NK-92 (cell line): ENCODE results near the gene DSCAML1.

Experiments used
- DNase-seq: peaks from one replicate; lab custom pipeline; 2025; ENCODE audit not compliant: unreplicated experiment; lab: John Stamatoyannopoulos, UW

The DSCAML1 gene

DNA sequence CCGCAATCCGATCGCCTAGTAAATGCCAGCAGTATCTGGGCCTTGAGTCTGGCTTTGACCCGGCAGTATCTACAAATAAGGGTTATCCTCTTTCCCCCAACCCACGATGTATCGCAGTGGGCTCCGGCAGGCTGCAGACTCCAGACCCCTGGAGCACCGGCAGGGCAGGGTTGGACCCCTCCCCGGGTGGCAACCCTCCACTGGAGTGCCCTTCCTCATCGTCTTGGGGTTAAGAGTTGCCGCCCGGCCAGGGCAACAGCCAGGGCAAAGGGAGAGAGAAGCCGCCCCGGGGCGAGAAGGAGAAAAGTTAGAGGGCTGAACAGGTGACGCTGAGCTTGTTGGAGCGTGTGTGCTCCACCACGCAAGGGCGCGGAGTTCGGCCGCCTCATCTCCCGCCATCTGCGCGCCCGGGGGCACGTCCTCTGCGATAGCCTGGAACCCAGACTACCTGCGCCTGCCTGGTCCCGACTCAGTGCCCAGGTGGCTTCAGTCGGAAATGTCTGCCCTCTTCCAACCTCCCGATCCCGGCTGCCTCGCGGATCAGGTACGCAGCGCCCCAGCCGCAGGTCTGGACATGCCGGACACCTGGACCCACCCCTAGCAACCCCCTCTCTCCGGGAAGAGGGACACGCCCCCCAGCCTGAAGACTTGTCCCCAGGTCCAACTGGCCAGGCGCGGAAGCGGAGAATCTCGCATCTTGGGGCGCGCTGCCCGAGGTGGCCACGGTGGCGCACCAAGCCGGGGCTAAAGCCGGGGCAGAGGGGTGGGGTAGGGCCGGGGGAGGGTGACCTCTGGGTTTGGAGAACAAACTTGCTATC is 1.2 kb downstream of the DSCAML1 start:
- no peak for DNase-seq

DNA sequence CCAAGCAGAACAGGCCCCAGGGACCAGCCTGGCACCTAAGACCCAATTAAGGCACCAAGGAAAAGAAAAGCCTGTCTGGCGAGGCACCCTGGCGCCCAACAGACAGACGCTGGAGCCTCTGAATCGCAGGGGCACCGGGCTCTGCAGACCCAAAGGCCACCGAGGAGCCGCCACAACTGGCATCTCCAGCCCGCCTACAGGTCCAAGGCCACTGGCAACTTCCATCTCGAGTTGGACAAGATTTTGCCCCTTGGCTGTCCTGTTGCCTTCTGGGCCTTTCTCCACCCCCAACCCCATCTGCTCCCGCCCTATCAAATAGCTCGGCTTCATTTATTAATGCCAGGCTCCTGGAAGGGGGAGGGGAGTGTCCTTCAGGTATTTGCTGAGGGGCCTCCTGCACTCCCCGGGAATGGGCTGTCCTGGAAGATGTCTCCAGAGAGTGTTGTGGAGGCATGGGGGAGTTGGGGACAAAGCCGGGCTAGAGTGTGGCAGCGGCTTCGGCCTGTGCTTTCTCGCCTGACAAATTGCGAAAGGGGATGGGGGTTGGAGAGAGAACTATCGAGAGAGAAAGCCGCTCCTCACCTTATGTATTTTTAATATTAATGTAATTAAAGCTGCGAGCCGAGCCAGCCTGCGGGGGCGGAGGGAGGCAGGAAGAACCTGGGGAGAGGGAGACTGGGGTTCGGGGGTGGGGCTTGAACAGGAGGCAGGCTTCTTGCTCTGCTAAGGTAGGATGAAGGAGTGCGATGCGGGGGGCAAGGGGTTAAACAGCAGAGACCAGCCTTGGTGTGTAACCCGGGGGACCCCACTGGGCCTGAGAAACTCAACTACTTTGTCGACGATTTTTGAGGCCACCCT is 2.0 kb downstream of the DSCAML1 start:
- no peak for DNase-seq

DNA sequence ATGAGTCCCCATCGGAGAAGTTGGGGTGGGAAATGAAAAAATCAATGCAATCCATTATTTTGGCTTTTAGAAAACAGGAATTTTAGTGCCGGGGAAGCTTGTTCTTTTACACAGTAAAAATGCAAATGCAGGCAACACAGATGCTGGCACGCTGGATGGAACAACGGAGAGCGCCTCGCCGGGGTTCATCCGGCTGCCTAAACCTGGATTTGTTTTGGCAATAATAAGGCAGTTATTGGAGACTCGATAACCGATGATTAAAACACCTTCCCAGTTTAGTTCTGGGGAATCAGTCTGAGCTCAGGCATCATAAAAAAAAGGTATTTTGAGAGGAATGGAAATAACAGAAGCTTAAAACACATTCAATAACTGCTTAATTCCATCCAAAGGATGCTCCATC is 2.9 kb downstream of the DSCAML1 start:
- DNase-seq, result no peak

DNA sequence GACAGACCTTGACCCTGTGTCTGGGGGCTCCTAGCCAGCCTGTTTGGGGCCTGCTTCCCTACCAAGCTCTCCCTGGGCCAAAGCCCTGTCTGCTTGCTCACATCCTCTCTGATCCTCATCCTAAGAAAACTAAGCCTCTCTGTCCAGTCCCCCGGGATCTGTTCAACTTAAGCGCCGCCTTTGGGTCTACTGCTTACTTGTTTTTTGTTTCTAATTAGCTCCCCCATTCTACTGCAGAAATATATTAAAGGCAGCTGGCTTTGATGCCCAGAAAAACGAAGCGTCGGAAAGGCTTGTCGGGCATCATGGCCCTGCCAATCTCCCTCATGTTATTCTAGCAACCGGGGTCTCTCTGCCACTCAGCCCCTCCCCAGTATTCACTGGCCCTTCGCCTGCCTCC is 3.4 kb downstream of the DSCAML1 start:
- no peak for DNase-seq

DNA sequence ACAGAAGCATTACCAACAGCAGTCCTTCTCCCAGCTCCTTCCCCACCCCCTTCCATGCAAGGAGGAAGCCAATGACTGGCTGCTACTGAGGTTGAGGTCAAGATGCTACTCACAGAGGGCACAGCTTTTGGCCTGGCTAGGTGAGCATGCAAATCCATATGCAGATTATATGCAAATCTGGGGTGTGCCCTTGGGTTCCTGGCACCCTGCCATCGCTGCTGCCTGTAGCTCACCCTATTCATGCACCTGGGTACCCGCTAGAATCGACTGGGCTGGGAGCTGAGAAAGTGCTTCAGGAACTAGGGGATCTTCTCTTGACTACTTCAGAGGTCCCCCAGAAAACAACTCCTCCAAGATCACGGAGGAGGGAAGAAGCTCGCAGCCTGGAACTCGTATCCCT is 4.0 kb downstream of the DSCAML1 start:
- DNase-seq, result no peak

DNA sequence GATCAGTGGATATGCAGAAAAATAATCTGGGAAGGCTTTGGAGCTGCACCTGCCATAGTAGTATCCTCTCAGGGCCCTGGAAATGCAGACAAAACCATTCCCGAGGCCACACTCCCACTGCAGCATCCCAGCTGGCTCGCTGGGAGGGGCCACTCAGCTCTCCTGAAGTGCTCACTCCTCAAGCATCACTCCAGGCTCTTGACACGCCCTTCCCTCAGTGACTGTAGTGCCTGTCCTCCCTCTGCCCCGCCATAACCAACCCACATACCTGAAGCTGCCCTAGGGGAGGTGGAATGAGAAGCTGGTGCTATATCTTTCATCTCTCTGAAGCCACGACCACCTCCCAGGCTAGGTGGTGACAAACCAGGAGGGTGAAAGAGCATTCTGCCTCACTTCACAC is 4.8 kb downstream of the DSCAML1 start:
- DNase-seq, result no peak

DNA sequence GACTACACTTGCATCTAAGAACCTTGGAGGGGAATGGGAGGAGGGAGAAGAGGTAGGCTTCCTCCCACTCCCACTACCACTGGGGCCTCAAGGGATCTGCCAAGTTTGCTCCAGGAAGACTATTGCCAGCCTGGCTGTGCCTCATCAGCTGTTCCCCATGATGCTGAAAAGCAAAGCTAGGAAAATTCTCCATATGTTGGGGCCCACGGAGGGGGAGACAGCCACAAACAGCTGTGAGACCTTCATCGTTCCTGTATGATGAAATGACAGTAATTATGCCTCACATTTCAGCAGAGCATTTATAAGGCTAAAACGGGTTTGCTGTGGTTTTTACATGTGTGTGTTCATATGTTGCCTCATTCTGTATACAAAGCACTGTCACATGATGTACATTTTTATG is 6.7 kb downstream of the DSCAML1 start:
- DNase-seq, result no peak

DNA sequence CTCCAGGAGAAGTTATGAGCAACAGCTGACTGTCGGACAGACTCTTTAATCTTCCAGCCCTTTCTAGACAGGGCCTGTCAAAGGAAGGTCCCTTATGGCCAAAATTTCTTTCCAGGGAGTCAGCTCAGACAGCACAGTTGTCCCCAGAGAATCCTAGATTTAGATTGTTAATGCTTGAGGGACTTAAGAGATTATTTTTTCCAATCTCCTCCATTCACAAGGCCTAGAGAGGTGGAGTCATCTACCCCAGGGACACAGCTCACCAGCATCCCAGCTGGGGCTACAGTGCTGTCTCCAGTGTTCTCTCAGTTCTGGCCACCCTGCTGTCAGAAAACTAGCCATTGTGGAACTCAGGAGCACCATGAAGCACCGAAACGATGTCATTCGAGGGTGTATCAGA is 7.8 kb downstream of the DSCAML1 start:
- no peak for DNase-seq

DNA sequence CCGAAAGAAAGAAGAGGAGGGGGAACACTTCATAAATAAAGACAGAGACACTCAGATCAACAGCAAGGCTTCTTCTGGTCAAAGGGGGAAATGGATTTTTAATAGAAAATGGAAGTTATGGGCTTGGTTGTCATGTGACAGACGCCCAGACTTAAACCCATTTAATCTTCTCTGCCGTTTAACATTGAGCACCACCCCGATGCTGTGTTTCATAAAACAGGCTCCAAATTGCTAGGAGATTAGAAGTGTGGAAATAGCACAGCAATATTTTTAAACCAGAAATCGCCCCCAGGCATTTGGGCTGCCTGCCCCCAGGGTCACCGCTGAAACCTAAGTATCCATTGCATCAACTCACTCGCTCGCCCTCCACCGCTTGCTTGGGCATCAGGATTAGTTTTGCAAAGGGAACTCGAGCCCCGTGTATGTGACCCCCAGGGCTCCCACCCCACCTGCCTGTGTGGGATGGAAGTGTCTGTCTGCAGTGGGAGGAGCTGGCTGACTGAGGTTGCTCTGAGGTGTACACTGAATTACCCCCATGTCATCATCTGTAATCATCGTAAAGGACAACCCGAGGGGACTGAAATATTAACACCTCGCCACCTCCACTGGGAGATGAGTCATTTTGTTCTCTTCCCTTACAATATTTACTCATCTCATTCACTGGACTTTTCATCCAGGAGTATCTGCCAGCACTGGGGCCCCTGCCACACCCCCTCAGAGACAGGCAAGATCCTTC is 10.7 kb downstream of the DSCAML1 start:
- no peak for DNase-seq

DNA sequence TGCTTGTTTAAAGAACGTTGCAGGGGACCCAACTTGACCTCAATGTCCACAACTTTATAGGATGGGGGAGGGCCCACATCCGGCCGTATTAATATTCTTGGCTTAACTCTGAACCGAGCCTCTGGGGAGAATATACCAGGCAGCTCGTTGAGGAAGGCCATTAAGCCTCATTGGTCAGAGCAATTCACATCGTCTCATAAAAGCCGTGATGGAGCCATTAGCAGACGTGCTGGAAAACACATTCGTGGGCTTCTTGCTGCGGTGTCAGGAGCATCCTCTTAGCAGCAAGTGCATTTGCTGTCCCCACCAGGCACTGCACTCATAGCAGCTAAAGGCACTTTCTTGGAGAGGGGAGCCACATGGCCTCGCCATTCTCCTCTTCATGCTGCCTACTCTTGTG is 14.9 kb downstream of the DSCAML1 start:
- DNase-seq, result no peak

DNA sequence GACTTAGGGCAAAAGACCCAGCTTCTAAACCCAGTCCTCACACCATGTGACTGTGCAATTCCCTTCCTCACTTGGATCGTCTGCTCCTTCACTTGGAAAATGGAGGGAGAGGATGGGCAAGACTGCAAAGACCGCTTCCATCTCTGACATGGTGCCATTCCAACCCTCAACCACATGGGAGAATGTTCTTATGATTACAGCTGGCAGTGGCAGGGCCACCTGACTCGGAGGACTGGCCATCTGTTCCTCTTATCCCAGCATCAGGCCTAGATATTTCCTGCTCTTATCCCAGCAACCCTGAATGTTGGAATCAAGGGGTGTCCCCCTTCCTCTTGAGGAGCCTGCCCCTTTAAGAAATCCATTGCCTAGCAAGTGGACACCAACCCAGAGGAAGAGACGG is 15.4 kb downstream of the DSCAML1 start:
- no peak for DNase-seq

DNA sequence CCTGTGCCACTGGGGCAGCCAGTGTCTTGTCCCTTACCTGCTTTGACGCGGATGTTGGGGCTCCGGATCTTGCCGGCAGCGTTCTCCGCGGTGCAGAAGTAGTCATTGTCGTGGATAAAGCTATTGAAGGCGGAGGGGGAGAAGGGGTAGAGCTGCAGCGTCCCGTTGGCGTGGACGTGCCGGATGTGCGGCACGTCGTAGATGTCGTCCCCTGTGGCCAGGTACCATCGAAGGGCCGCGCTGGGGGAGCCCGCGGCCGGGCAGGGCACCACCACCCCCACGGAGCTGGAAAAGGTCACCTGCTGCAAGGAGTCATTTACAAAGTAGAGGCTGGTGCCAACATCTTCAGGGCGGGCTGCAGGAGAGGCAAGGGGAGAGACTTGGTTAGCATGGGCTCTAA is 16.6 kb downstream of the DSCAML1 start:
- no peak for DNase-seq

DNA sequence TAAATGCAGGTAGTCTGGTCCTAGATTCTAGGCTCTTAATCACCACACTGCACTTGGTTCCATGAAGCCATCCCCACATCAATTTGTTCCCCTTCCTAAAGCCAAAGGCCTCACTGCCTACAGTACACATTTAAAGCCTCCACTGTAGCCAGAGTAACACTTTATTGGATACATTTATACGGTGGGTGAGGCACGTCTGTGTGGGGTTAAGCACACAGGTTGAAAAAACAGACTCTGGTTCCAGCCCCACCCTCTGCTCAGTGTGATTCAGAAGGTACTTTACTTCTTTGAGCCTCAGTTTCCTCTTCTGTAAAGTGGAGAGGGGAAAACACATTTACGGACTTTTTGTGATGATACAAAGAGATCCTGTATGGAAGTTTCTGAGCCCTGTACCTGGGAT is 22.5 kb downstream of the DSCAML1 start:
- no peak for DNase-seq

DNA sequence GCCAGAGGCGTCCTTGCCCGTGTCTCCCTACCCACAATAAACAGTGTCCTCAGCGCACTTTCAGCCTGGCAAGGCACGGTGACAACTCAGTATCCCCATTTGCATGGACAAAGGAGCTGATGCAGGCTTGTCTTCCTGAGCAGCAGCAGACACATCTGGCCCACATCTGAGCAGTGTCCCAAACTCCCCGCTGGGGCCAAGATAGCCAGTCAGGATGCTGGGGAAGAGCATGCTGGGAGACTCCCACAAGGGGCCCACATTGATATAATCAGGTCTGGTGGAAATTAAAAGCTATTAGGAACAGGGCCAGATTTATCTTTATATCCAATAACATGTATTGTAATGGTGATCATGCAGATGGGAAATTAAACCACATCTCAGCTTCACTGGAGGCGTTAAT is 24.7 kb downstream of the DSCAML1 start:
- no peak for DNase-seq

DNA sequence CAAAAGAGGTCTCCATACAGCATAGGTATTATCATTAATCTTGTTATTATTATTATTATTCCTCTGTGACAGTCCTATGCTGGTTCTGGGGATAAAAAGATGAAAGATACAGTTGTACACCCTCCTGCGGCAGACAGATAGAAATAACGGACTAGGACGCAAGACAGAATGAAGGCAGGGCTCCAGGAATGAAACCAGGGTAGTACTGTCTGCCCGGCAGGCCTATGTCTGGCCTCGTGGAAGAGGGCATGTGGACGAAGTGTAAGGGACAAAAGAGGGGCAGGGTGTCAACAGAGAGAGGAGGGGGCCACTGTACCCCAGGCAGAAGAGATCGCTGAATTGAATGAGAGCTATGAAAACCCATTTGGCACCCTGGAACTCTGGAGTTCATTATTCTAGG is 25.2 kb downstream of the DSCAML1 start:
- DNase-seq, result no peak

DNA sequence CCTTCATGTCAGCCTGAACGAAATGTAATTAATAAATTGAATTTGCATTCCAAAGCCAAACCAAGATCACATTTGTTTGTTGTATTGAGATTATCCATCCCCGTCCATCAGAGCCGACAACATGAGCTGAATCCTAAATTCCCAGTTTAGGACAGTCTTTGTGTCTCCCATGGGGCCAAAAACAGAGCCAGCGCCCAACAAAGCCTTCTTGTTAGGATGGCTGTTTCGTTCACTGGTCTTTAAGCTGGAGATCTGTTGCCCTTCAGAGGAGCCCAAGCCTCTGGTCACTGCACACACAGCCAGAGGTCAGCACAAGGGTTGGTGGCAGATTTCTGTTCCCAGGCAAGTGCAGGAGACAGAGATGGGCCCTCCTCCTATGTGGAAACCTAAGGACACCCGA is 25.8 kb downstream of the DSCAML1 start:
- DNase-seq, result no peak

DNA sequence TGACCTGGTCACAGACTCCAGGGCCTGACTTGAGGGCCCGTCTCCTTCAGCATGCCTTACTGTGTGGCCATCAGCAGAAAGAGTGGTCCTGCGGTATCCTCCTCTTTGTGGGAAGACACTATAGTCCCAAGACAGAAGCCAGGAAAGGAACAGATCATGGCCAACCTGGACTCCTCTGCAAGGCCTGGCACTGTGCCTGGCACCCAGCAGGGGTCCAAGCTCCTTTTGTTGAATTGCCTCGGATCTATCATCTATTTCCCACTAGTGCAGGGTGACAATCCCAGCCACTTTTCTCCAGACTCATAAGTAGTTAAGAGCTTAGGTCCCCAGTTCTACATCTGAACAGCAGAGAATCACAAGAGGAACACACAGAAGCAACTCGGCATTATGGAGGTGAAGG is 27.0 kb downstream of the DSCAML1 start:
- no peak for DNase-seq

DNA sequence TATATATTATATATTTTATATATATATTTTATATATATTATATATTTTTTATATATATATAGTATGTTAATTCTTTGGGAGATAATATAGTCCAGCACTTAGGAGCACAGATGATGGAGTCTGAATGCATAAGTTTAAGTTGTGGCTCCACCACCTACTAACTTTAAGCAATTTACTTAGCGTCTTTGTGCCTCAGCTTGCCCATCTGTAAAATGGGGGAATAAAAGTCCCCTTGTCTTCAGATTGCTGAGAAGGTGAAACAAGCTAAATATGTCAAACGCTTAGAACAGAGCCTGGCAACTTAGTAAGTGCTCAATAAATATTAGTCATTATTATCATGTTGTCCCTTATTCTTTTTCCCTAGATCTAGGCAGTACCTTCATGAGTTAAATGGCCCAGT is 27.5 kb downstream of the DSCAML1 start:
- DNase-seq, result no peak

DNA sequence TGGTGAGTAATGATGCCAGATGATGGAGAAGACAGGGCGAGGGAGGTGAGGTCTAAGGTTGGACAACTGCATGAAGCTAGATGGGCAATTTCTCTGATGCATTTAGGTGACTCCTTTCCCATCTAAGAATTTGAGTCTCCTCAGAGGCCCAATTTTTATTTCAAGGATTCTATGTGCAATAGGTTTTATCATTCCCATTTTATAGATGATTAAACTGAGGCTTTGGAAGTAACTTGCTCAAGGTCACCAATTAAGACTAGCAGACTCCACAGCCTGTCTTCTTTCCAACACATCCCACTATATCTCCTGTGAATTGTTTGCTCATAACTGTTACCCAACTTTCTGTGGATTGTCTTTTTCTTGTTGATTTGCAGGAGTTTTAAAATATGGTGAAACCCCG is 28.5 kb downstream of the DSCAML1 start:
- DNase-seq, result no peak

DNA sequence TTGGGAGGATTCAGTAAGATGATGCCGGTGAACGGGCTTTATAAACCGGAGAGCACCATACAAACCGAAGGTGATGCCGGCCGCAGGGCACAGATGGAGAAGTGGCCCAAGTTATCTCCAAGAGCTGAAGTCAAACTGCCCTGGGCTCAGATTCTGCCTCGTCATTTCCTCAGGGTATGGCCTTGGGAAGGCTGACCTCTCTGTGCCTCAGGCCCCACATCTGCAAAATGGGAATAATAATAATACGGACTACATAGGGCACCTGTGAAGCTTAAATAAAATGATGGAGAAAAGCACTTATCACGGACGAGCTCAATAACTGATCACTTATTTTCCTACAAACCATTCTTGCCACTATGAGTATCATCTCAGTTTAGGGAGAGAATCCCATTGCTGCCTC is 29.9 kb downstream of the DSCAML1 start:
- no peak for DNase-seq

DNA sequence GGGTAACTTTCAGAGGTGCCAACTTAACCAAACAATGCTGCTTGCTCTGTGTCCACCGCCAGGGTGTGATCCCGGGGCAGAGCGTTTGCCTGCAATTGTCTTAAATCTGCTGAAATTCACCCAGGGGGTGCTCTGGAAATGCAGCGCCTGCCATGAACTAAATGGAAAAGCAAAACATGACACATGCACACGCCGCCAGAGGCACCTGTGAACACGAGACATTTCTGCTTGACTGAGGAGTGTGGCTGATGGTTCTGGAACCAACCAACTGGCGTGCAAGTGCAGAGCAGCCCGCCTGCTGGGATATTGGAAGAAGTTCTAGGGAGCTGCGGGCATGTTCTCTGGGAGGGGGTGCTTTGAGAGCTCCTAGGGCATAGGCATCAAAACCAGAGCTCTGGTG is 30.4 kb downstream of the DSCAML1 start:
- no peak for DNase-seq

DNA sequence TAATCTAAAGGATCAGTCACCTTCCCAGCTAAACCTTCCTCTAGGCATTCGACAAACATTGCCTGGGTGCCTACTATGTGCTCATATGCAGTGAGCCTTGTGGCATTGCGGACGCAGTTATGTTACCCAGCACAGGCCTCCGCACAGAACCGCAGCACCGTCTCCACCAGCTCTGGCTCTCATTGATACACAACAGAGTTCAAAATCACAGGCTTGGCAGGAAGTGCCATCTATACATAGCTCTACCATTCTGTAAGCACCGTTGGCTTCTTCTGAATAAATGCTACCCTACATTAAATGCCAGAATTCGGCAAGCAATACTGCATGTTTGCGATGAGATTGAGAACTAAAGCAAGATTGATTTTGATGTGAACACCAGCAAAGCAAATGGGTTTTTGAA is 31.0 kb downstream of the DSCAML1 start:
- no peak for DNase-seq
